Ishikawa (cell line): ENCODE measurements around the gene EDNRB.

ENCODE experiments used
- CEBPB ChIP-seq: IDR thresholded peaks from 2 replicates; pipeline ENCODE4 v1.6.1; 2012
- CREB1 ChIP-seq: IDR thresholded peaks from 2 replicates; pipeline ENCODE4 v1.6.1; 2012; ENCODE audit warnings: low read depth
- EGR1 ChIP-seq: IDR thresholded peaks from 2 replicates; pipeline ENCODE4 v1.6.1; 2012
- EP300 ChIP-seq: IDR thresholded peaks from 2 replicates; pipeline ENCODE4 v1.6.1; 2012; ENCODE audit warnings: borderline replicate concordance
- NFIC ChIP-seq: IDR thresholded peaks from 2 replicates; pipeline ENCODE4 v1.6.1; 2012
- TAF1 ChIP-seq: IDR thresholded peaks from 2 replicates; pipeline ENCODE4 v1.6.1; 2012; ENCODE audit warnings: low read depth, mild to moderate bottlenecking
- YY1 ChIP-seq: IDR thresholded peaks from 2 replicates; pipeline ENCODE4 v1.6.1; 2012; ENCODE audit warnings: low read depth
- ZBTB7A ChIP-seq: IDR thresholded peaks from 2 replicates; pipeline ENCODE4 v1.6.1; 2012; ENCODE audit warnings: low read depth

DNA sequence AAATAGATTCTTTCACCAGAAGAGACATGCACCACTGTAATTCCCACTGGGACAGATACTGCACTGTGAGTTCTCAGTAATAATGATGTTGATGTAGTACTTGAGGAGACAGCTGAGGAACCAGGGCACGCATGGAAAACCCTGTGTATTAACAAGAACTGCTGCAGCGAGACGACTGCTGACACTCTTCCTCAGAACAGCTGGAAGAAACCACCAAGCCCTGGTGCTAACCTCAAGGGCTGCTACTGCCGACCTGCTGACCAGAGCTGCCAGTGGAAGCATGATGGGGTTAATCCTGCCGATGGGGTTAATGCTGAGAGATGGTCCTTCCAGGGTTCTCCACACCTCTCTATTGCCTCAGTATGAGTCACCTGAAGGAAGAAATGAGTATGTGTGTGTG lies 45.6 kb downstream of the EDNRB start:
- TF ChIP-seq CREB1 (no peak), CEBPB (no peak), EGR1 (no peak), YY1 (no peak), EP300 (no peak), ZBTB7A (no peak), NFIC (no peak), TAF1 (no peak)
